ENCODE data around the gene JAZF1. TPM values are rescaled to one million over a fixed set of nuclear protein-coding genes. Genes with fewer than 3 reads are reported as not detected.

The JAZF1 gene
- total and polyA plus RNA-seq, 9 donors = 10.4 to 36.0 (median 19.9) TPM

DNA sequence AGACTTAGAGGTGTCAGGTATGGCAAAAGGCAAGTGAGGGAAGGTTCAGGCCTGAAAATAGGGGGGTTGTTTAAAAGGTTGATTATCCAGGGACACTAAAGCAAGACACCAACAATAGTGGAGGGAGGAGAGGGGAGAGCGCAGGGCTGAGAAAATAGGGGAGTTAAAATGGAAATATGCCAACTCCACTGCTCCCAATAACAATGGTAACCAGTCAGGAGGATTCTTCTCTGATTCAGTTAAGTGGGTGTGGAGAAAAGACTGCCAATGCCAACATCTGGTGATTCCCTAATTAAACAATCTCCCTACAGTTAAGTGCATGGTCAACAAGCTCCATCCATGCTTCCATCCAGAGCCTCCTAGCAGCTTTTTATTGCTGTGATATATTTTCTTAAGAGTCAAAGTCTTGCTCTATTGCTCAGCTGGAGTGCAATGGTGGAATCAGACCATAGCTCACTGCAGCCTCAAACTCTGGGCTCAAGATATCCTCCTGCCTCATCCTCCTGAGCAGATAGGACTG is 183.3 kb downstream of the JAZF1 start:
- Histone ChIP-seq H3K36me3 (no peaks in the 10 kb centered on the region), H3K4me3 (no peak overlapping the region), H3K9me3 (no peaks in the 10 kb centered on the region), H3K27ac (no peak overlapping the region), H3K27me3 (no peaks in the 10 kb centered on the region), H3K4me1 (ENCODE audit: insufficient read depth) (peaks cover 4% of the 10 kb centered on the region)
- TF ChIP-seq POLR2A (IDR thresholded peaks at IDR 0.05) (no peak), EP300 (IDR thresholded peaks at IDR 0.05) (no peak)
- TF ChIP-seq, protein P1, sequence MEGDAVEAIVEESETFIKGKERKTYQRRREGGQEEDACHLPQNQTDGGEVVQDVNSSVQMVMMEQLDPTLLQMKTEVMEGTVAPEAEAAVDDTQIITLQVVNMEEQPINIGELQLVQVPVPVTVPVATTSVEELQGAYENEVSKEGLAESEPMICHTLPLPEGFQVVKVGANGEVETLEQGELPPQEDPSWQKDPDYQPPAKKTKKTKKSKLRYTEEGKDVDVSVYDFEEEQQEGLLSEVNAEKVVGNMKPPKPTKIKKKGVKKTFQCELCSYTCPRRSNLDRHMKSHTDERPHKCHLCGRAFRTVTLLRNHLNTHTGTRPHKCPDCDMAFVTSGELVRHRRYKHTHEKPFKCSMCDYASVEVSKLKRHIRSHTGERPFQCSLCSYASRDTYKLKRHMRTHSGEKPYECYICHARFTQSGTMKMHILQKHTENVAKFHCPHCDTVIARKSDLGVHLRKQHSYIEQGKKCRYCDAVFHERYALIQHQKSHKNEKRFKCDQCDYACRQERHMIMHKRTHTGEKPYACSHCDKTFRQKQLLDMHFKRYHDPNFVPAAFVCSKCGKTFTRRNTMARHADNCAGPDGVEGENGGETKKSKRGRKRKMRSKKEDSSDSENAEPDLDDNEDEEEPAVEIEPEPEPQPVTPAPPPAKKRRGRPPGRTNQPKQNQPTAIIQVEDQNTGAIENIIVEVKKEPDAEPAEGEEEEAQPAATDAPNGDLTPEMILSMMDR (IDR thresholded peaks at IDR 0.05) = no peak
- intact Hi-C loops (cut with DNase I) = no loop called here
- DNase-seq = no peak
- 97 to 100% (median 98%) methylated on average over 1 of the region's 1 CpG for WGBS, 3 donors

DNA sequence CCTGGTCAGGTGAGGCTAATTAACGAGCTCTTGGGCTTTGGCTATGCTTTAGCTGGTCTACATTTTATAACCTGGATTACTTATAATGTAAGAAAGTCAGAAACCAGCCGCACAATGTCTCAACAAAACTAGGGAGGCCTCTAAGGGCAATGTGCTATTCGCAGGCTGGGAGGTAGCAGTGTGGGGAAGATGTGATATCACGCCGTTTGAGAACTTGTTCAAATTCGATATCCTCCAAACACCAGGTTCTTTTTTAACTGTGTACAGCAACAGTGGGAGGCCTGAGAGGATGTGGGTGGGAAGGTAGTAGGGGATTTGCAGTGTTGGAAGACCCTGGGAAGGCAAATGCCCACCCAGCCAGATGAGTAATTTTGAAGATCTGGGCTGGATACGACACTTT is 184.5 kb downstream of the JAZF1 start:
- TF ChIP-seq POLR2A (IDR thresholded peaks at IDR 0.05) = no peak
- TF ChIP-seq EP300 (IDR thresholded peaks at IDR 0.05) = no peak
- TF ChIP-seq, protein P1 (IDR thresholded peaks at IDR 0.05) = no peak

DNA sequence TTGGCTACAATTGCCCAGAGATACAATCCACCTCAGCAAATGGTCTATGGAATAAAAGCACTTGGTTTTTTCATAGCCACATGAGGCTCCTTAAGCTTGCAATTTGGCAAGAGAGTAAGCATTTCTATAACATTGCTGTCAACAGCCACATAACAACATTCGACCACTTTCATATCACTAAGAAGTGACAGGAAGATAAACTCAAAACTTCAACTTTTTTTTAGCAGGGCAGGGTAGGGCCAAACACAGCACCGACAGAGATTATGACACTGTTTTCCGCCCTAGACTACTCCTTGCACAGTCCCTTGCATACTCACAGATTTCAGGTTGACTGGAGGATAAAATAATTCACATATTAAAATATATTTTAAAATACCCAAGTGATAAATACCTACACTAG is 185.4 kb downstream of the JAZF1 start:
- TF ChIP-seq, protein P1 (IDR thresholded peaks at IDR 0.05) = no peak
- TF ChIP-seq EP300 (IDR thresholded peaks at IDR 0.05) (no peak), POLR2A (IDR thresholded peaks at IDR 0.05) (no peak)
- H3K4me1 ChIP-seq (ENCODE audit: insufficient read depth) = peaks cover 2% of the 10 kb centered on the region

More for the DNA sequence above, 184.5 kb downstream of the JAZF1 start:
- Histone ChIP-seq H3K27me3 (no peaks in the 10 kb centered on the region), H3K36me3 (no peaks in the 10 kb centered on the region), H3K4me1 (ENCODE audit: insufficient read depth) (peaks cover 4% of the 10 kb centered on the region), H3K4me3 (no peak overlapping the region), H3K27ac (no peak overlapping the region), H3K9me3 (no peaks in the 10 kb centered on the region)
- 89 to 94% (median 93%) methylated on average over 7 of the region's 7 CpGs for WGBS, 3 donors
- intact Hi-C loops (cut with DNase I) = no loop called here
- no peak for DNase-seq

DNA sequence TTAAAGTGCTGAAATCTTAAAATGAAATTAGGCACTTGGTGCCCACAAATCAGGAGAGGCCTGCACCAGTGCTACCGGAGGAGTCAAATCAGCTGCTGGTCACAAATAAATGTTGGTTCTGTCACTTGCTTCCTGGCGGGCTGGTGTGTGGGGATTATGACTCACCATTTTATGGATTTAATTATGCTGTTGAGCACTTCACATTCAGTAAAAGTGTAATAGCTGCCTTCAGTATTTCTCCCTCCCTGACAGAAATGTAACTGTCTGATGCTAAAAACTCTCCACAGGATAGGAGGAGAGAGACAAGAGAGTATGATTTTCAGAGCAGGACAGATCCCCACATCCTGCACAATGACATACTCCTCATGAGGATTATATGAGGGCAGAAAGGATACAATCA is 186.0 kb downstream of the JAZF1 start:
- H3K4me3 ChIP-seq = no peak overlapping the region
- no peaks in the 10 kb centered on the region for H3K36me3 ChIP-seq
- intact Hi-C loops (cut with DNase I) = no loop called here
- TF ChIP-seq POLR2A (IDR thresholded peaks at IDR 0.05) = no peak
- H3K27me3 ChIP-seq = no peaks in the 10 kb centered on the region
- no peaks in the 10 kb centered on the region for H3K9me3 ChIP-seq
- 90 to 95% (median 91%) methylated on average over 2 of the region's 2 CpGs for WGBS, 3 donors
- no peak overlapping the region for H3K27ac ChIP-seq
- H3K4me1 ChIP-seq (ENCODE audit: insufficient read depth) = peaks cover 2% of the 10 kb centered on the region
- DNase-seq = no peak

More for the DNA sequence above, 185.4 kb downstream of the JAZF1 start:
- H3K27ac ChIP-seq = no peak overlapping the region
- no peak for DNase-seq
- H3K9me3 ChIP-seq = no peaks in the 10 kb centered on the region
- WGBS, 3 donors = 86 to 91% (median 87%) methylated on average over 3 of the region's 3 CpGs
- H3K4me3 ChIP-seq = no peak overlapping the region
- H3K36me3 ChIP-seq = no peaks in the 10 kb centered on the region
- intact Hi-C loops (cut with DNase I) = no loop called here
- no peaks in the 10 kb centered on the region for H3K27me3 ChIP-seq

DNA sequence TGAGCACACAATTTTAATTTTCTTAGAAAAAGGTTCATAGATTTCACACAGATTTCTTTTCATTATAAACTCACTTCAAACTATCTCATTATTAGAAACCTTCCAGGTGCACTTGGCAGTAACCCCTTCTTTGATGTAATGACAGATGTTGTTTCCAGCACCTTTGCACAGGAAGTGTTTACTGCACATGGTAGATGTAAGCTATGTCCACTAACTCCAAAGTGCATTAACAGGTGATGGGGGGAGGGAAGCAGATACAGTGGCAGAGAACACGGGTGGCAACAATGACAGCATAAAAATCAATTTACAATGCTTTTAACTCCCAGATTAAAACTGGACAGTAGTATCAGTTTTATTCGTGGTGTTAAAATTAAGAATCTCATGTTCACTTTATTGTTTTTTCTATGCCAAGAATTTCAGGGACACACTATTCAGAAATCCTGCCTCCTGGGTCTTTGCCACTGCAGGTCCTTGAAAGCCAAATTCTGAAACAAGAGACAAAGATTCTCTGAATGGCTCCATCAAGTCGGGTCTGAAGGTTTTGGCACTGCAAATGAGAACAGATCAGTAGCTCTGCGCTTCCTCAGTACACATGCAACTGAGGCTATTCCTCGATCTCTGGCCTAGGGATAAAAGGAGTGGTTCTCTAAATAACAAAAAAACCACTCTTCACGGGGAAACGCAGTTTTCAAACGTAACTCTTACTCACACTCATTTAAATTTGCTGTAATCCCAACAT is 187.7 kb downstream of the JAZF1 start:
- Histone ChIP-seq H3K27ac (no peak overlapping the region), H3K4me3 (no peak overlapping the region), H3K9me3 (no peaks in the 10 kb centered on the region), H3K27me3 (no peaks in the 10 kb centered on the region), H3K36me3 (no peaks in the 10 kb centered on the region), H3K4me1 (ENCODE audit: insufficient read depth) (peaks cover 2% of the 10 kb centered on the region)
- intact Hi-C loops (cut with DNase I) = no loop called here
- 16 to 27% (median 19%) methylated on average over 8 of the region's 8 CpGs for WGBS, 3 donors
- DNase-seq = peak in 3 of 5 donors; percentile 31 to 49 (median 44)
- TF ChIP-seq, protein P1 (IDR thresholded peaks at IDR 0.05) = no peak
- TF ChIP-seq EP300 (IDR thresholded peaks at IDR 0.05) (no peak), POLR2A (IDR thresholded peaks at IDR 0.05) (no peak)
